Prostate gland (tissue), 2 donors: ENCODE measurements around the gene SPNS2. TPM values are rescaled to one million over a fixed set of nuclear protein-coding genes. Genes with fewer than 3 reads are reported as not detected.

Experiments
- DNase-seq: peaks from one replicate; pipeline ENCODE4 v3.0.0-alpha.2; 2019; ENCODE audit warnings: low spot score
- H3K27ac ChIP-seq, 2 donors: fragments of 200-600 bp; sonication (generic); 2 replicates each; pipeline ENCODE4 v1.5.1; 2017 to 2019
- H3K27me3 ChIP-seq: fragments of 200-600 bp; sonication (generic); replicated peaks from 2 replicates; pipeline ENCODE4 v1.5.1; 2019; ENCODE audit not compliant: insufficient read depth
- H3K36me3 ChIP-seq, 2 donors: fragments of 200-600 bp; sonication (generic); 1 replicate in 1 of 2; 2 replicates in 1 of 2; pipeline versions ENCODE4 v1.5.1 to v1.8.1; 2017 to 2019
- H3K4me1 ChIP-seq: fragments of 200-600 bp; sonication (generic); replicated peaks from 2 replicates; pipeline ENCODE4 v1.5.1; 2019
- H3K4me3 ChIP-seq, 2 donors: fragments of 200-600 bp; sonication (generic); 2 replicates each; pipeline ENCODE4 v1.5.1; 2017 to 2019
- H3K9me3 ChIP-seq: fragments of 200-600 bp; sonication (generic); 2 replicates; pipeline ENCODE4 v1.5.1; 2017
- POLR2A ChIP-seq: fragments of 450-650 bp; IDR thresholded peaks from one replicate; pipeline ENCODE4 v1.6.1; 2016; ENCODE audit warnings: antibody characterized with exemption, mild to moderate bottlenecking
- POLR2AphosphoS5 ChIP-seq: sonication (generic); formaldehyde crosslinking; IDR thresholded peaks from one replicate; pipeline ENCODE4 v1.6.1; 2017; ENCODE audit warnings: antibody characterized with exemption
- WGBS: methylation state at CpG from one replicate; pipeline ENCODE4 v1.1.5; 2018; 5-methylcytosine and 5-hydroxymethylcytosine counted together
- intact Hi-C: fragments of 100-400 bp; cut with DNase I; formaldehyde crosslinking; loops from one replicate; pipeline ENCODE4 v1.14.2; 2022
- total RNA-seq, 2 donors: library from RNA; depleted of rRNA; stranded (reverse); fragments of >200 nt; gene quantifications; one replicate each; pipeline ENCODE4 v1.1.0, GENCODE V29; 2016
- TF ChIP-seq, protein P1 (sequence below), 4 experiments: fragments of 200-600 bp in 2 of 4; fragments of 450-650 bp in 2 of 4; sonication (generic) in 2 of 4; IDR thresholded peaks; 1 replicate in 3 of 4; 2 replicates in 1 of 4; pipeline ENCODE4 v1.5.1; 2016 to 2019; ENCODE audit warnings: antibody characterized with exemption in 4 of 4, mild to moderate bottlenecking in 2 of 4, moderate library complexity in 2 of 4

Gene SPNS2
- total RNA-seq, 2 donors from 2014 or later = 6.6 to 14.0 TPM

DNA sequence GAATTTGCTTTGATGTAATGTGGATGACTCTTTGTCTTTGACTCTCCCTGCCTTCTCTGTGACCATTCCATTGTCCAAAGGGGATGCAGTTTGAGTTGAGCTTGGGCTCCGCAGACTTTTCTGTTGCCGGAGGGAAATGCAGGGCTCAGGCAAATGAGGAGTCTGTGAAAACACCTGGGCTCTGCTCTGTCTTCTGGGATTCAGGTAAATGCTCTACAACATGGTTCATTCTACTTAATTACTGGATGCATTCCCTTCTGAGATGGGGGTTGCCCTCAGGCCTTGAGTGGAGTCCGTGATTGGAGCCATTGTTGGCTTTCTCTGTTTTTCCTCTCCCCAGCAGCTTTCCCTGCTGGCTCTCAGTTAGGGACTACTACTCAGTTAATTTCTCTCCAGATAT lies 26.4 kb upstream of the SPNS2 start:
- DNase-seq = no peak
- Histone ChIP-seq H3K4me1 (no peaks in the 10 kb centered on the region), H3K27me3 (peaks cover 3% of the 10 kb centered on the region), H3K4me3 (no peak overlapping the region), H3K27ac (no peak overlapping the region), H3K9me3 (no peaks in the 10 kb centered on the region), H3K36me3 (no peaks in the 10 kb centered on the region)
- intact Hi-C loops = no loop called here
- TF ChIP-seq, protein P1, sequence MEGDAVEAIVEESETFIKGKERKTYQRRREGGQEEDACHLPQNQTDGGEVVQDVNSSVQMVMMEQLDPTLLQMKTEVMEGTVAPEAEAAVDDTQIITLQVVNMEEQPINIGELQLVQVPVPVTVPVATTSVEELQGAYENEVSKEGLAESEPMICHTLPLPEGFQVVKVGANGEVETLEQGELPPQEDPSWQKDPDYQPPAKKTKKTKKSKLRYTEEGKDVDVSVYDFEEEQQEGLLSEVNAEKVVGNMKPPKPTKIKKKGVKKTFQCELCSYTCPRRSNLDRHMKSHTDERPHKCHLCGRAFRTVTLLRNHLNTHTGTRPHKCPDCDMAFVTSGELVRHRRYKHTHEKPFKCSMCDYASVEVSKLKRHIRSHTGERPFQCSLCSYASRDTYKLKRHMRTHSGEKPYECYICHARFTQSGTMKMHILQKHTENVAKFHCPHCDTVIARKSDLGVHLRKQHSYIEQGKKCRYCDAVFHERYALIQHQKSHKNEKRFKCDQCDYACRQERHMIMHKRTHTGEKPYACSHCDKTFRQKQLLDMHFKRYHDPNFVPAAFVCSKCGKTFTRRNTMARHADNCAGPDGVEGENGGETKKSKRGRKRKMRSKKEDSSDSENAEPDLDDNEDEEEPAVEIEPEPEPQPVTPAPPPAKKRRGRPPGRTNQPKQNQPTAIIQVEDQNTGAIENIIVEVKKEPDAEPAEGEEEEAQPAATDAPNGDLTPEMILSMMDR (IDR thresholded peaks at IDR 0.05) = no peak
- TF ChIP-seq POLR2AphosphoS5 = no peak
- no peak for TF ChIP-seq POLR2A
- 92% methylated on average over 3 of the region's 3 CpGs for WGBS

DNA sequence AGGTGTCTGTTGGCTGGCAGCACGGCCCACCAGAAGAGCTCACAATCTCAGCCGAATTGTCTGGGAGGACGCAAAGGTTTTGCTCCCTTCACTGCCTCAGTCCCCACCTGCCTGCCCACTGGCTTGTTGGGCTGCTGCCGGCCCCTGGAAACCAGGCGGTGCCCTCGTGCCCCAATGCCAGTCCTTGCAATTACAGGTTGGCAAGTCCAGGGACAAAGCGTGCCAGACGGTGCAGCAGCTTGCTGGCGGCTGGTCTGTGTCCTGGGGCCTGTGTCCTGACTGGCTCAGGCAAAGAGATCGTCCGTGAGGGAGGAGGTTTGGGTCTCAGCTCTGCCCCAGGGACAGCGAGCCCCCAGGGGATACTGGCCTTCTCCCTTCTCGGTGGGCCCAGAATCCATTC lies 24.6 kb upstream of the SPNS2 start:
- no peaks in the 10 kb centered on the region for H3K4me1 ChIP-seq
- 91% methylated on average over 13 of the region's 13 CpGs for WGBS
- no peaks in the 10 kb centered on the region for H3K9me3 ChIP-seq
- H3K4me3 ChIP-seq = no peak overlapping the region
- no peaks in the 10 kb centered on the region for H3K36me3 ChIP-seq
- no peak overlapping the region for H3K27ac ChIP-seq
- TF ChIP-seq, protein P1 (IDR thresholded peaks at IDR 0.05) = no peak
- TF ChIP-seq POLR2AphosphoS5 (no peak), POLR2A (no peak)
- H3K27me3 ChIP-seq = peaks cover 3% of the 10 kb centered on the region
- intact Hi-C loops = no loop called here
- DNase-seq = no peak

DNA sequence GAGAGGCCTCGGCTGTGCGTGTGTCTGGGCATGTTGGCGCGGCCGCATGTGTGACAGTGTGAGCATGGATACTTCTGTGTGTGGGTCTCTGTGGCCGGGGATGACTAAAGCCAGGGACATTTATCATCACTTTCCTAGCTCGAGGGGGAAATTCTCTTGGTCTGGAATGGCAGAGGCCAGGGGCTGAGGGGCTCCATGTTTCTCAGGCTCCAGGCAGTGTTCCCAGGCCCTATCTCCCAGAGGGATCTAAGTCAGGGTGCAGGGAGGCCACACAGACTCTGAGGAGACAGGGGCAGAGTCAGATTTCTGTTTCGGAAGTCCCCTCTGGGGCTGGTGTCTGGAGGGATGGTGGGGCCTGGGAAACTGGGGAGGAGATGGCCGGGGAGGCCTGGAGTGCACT lies 23.7 kb upstream of the SPNS2 start:
- no peaks in the 10 kb centered on the region for H3K36me3 ChIP-seq
- WGBS = 74% methylated on average over 9 of the region's 9 CpGs
- H3K27me3 ChIP-seq = peaks cover 3% of the 10 kb centered on the region
- no peaks in the 10 kb centered on the region for H3K4me1 ChIP-seq
- DNase-seq = no peak
- intact Hi-C loops = no loop called here
- TF ChIP-seq POLR2AphosphoS5 (no peak), POLR2A (no peak)
- TF ChIP-seq, protein P1 (IDR thresholded peaks at IDR 0.05) = no peak
- no peak overlapping the region for H3K27ac ChIP-seq
- no peak overlapping the region for H3K4me3 ChIP-seq
- no peaks in the 10 kb centered on the region for H3K9me3 ChIP-seq

DNA sequence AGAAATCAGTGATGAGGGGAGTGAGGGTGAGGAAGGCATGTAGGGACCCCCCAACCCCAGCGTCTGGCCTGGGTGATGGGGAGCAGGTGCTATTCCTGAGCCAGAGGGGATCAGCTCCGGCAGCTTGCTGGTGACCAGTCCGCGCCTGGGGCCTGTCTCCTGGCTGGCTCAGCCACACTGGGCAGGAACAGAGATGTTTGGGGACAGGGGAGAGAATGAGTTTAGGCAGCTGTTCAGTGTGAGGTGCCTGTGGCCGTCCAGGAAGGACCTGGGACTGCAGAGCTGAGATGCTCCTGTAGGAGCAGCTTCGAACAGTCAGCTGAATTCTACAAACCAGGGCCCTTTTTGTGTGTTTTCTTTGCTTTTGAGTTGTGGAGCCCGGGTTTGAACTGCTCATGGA lies 23.2 kb upstream of the SPNS2 start:
- TF ChIP-seq, protein P1 (IDR thresholded peaks at IDR 0.05) = no peak
- H3K27me3 ChIP-seq = peaks cover 3% of the 10 kb centered on the region
- H3K4me1 ChIP-seq = no peaks in the 10 kb centered on the region
- no peak overlapping the region for H3K4me3 ChIP-seq
- H3K9me3 ChIP-seq = no peaks in the 10 kb centered on the region
- H3K27ac ChIP-seq = no peak overlapping the region
- WGBS = 70% methylated on average over 7 of the region's 7 CpGs
- DNase-seq = no peak
- intact Hi-C loops = no loop called here
- H3K36me3 ChIP-seq = no peaks in the 10 kb centered on the region

DNA sequence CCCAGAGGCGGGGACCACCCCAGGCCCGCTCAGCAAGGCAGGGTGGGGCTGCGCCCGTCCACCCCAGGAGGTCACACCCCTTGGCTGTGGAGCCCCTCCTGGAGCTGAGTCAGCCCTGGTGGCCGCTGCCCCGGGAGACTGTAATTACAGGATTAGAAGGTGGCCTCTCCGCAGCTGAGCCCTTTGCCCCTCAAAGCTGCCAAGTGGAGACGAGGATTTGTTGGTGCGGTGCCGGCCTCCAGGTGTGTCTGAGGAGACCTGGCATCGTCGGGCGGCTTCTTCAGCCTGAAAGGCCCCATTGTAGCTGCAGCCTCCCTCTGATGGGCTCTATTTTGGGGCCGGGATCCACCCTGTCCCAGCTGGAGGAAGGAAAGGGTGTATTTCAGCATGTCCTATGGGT lies 22.7 kb upstream of the SPNS2 start:
- H3K36me3 ChIP-seq = no peaks in the 10 kb centered on the region
- no peaks in the 10 kb centered on the region for H3K9me3 ChIP-seq
- intact Hi-C loops = no loop called here
- no peak for TF ChIP-seq POLR2AphosphoS5
- no peak for TF ChIP-seq POLR2A
- TF ChIP-seq, protein P1 (IDR thresholded peaks at IDR 0.05) = no peak
- H3K27me3 ChIP-seq = peaks cover 3% of the 10 kb centered on the region
- H3K27ac ChIP-seq = no peak overlapping the region
- H3K4me3 ChIP-seq = no peak overlapping the region
- no peak for DNase-seq
- WGBS = 50% methylated on average over 11 of the region's 14 CpGs
- no peaks in the 10 kb centered on the region for H3K4me1 ChIP-seq
